AG09319 (cell line): ENCODE data around the gene ASCC1.

Source experiments
- DNase-seq: peaks from one replicate; pipeline ENCODE4 v3.0.0-alpha.2; 2010; ENCODE audit warnings: low read depth; ENCODE audit errors: extremely low read depth
- TF ChIP-seq, protein P1 (sequence below): IDR thresholded peaks from 2 replicates; pipeline ENCODE4 v1.5.1; 2011; ENCODE audit warnings: low read depth, mild to moderate bottlenecking, inconsistent platforms, low read length, moderate library complexity

Gene ASCC1

DNA sequence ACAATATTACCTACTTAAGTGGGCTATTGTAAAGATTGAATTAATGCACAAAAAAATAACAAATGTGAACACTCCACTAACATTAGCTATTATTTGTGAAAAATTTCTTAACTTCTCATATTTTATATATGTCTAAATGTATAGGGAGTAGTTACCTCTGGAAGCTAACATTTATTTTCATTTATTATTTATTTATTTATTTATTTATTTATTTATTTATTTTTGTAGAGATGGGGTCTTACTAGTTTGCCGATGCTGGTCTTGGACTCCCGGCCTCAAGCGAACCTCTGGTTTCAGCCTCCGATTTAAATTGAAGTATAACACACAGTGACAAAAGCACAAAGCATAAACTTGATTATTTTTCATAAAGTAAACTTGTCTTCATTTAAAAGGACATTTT is 122.6 kb downstream of the ASCC1 start:
- TF ChIP-seq, protein P1, sequence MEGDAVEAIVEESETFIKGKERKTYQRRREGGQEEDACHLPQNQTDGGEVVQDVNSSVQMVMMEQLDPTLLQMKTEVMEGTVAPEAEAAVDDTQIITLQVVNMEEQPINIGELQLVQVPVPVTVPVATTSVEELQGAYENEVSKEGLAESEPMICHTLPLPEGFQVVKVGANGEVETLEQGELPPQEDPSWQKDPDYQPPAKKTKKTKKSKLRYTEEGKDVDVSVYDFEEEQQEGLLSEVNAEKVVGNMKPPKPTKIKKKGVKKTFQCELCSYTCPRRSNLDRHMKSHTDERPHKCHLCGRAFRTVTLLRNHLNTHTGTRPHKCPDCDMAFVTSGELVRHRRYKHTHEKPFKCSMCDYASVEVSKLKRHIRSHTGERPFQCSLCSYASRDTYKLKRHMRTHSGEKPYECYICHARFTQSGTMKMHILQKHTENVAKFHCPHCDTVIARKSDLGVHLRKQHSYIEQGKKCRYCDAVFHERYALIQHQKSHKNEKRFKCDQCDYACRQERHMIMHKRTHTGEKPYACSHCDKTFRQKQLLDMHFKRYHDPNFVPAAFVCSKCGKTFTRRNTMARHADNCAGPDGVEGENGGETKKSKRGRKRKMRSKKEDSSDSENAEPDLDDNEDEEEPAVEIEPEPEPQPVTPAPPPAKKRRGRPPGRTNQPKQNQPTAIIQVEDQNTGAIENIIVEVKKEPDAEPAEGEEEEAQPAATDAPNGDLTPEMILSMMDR, result no peak
- no peak for DNase-seq

DNA sequence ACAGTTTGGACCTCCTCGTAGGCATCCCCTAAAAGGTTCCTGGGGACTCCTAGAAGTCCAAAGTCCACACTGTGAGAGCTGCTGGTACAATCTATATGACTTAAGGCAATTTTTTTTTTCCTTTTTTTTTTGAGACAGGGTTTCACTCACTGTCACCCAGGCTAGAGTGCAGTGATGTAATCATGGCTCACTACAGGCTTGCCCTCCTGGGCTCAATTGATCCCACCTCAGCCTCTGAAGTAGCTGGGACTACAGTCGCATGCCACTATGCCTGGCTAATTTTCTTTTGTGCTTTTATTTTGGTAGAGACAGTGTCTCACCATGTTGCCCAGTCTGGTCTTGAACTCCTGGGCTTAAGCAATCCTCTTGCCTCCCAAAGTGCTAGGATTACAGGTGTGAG is 123.1 kb downstream of the ASCC1 start:
- TF ChIP-seq, protein P1, result no peak
- no peak for DNase-seq

GRCh38 chr10:72092171-72092924 is 123.7 kb downstream of the ASCC1 start:
- TF ChIP-seq, protein P1, result no peak
- DNase-seq, result no peak

DNA sequence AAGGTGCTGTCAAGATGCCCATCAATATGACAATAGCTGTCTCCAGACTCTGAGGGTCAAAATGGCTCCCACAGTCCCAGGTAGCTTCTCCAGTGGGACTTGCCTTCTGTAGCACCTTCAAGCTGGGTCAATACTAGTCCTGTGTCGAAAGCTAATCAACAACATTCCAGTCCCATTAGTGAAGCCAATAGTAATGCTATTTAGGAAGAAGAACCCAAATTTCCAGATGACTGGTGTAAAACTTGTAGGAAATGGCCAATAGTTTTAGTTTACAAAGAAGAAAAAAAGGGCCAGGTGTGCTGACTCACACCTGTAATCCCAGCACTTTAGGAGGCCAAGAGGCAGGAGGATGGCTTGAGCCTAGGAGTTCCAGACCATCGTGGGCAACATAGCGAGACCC is 125.8 kb downstream of the ASCC1 start:
- no peak for DNase-seq
- TF ChIP-seq, protein P1, result no peak

DNA sequence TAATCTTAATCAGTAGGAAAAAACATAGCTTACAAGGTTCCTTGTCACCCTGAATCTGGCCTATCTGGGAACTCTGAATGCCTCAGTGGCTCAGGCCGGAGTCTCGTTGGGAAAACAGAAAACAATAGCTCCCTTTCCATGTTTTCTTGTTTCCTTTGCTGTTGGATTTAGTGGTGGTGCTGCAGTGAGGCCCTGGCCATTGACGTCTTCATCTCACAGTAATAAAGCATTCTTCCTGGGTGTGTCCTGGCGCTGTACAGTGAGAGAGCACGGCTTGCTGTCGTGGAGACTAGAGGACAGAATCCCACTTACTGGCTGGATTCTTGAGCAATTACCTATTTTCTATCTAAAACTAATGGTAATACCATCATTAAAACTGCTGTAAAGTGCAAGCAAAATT is 126.5 kb downstream of the ASCC1 start:
- TF ChIP-seq, protein P1, result no peak

DNA sequence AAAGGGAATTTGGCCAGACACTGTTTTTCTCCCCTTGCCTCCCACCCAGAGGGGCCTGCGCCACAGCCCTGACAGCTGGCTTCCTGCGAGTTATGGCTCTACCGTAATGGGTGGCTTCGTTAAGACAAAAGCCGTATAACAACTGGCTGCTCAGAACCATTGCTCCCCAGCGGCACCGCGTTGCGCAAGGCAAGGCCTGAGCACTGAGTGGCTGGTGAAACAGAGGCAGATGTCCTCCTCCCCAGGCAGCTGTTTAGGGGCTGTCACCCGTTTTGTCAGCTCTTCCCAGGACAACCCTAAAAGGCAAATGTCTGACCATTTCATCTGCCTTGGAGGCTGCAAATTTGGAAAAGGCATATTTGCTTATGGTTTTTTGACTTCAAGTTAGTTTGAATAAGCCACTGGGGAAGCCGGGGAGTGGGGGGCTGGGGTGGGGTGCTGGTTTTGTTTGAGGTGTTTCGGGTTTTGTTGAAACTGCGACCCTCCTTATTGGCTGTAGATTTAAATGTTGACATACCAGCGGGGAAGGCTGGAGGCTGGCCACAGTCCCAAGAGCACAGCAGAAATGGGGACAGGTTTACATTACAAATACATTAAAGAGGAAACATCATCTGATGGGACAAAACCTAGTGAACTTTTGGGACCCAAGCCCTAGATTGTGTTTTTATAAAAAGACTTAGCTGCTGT is 127.0 kb downstream of the ASCC1 start:
- TF ChIP-seq, protein P1, result no peak
- DNase-seq, result no peak

More for the DNA sequence above, 126.5 kb downstream of the ASCC1 start:
- DNase-seq, result no peak
